AG04449 (cell line): ENCODE data around the gene CARD11.

Experiments
- CTCF ChIA-PET: fragments of 350-600 bp; formaldehyde crosslinking; extraction: SDS; loops from one replicate; lab custom pipeline; 2021; ENCODE audit warnings: antibody characterized with exemption; lab: Yijun Ruan, JAX
- POLR2A ChIA-PET: fragments of 400-600, 350-600 bp; formaldehyde crosslinking; extraction: SDS; loops from one replicate; lab custom pipeline; 2020; ENCODE audit warnings: antibody characterized with exemption, inconsistent platforms; lab: Yijun Ruan, JAX
- DNase-seq: peaks from one replicate; pipeline ENCODE4 v3.0.0-alpha.2; 2010; ENCODE audit warnings: low read depth, low spot score
- H3K4me3 ChIP-seq: 2 replicates; pipeline ENCODE4 v1.5.1; 2011; ENCODE audit warnings: low read depth, mild to moderate bottlenecking, control low read depth, low read length
- CTCF ChIP-seq: IDR thresholded peaks from one replicate; pipeline ENCODE4 v1.5.1; 2011; ENCODE audit warnings: mild to moderate bottlenecking, moderate library complexity, low read length, control low read depth, inconsistent platforms; ENCODE audit not compliant: insufficient read depth; ENCODE audit errors: missing control alignments

The CARD11 gene

GRCh38 chr7:2981103-2981480, 62.6 kb downstream of the CARD11 start:
- POLR2A ChIA-PET = no interaction called here
- no peak for TF ChIP-seq CTCF
- CTCF ChIA-PET = no interaction called here
- no peak for DNase-seq
- no peak overlapping the region for H3K4me3 ChIP-seq

- DNase-seq = no peak
- CTCF ChIA-PET = no interaction called here
- H3K4me3 ChIP-seq = no peak overlapping the region
- no peak for TF ChIP-seq CTCF
- POLR2A ChIA-PET = no interaction called here
Observed at GRCh38 chr7:2980401-2981102, 63.1 kb downstream of the CARD11 start.

GRCh38 chr7:2979951-2980350, 63.7 kb downstream of the CARD11 start:
- no peak overlapping the region for H3K4me3 ChIP-seq
- no peak for TF ChIP-seq CTCF
- ChIA-PET CTCF (no interaction called here), POLR2A (no interaction called here)
- no peak for DNase-seq

GRCh38 chr7:2979201-2979631, 64.5 kb downstream of the CARD11 start:
- H3K4me3 ChIP-seq = no peak overlapping the region
- POLR2A ChIA-PET = no interaction called here
- no peak for TF ChIP-seq CTCF
- no peak for DNase-seq
- CTCF ChIA-PET = no interaction called here

GRCh38 chr7:2978408-2978807, 65.3 kb downstream of the CARD11 start:
- ChIA-PET POLR2A (no interaction called here), CTCF (no interaction called here)
- no peak overlapping the region for H3K4me3 ChIP-seq
- no peak for DNase-seq
- no peak for TF ChIP-seq CTCF

- CTCF ChIA-PET = no interaction called here
Observed at GRCh38 chr7:2975821-2976371, 67.8 kb downstream of the CARD11 start.

More at GRCh38 chr7:2975821-2976371, 67.8 kb downstream of the CARD11 start:
- POLR2A ChIA-PET = no interaction called here
- no peak for DNase-seq
- TF ChIP-seq CTCF = no peak
- H3K4me3 ChIP-seq = no peak overlapping the region
